Retinal pigment epithelial cell (primary cell): ENCODE results near the gene NTN1.

Experiments
- DNase-seq: peaks from one replicate; pipeline ENCODE4 v3.0.0-alpha.2; 2010; ENCODE audit warnings: low read depth
- H3K4me3 ChIP-seq: 2 replicates; pipeline ENCODE4 v1.5.1; 2011; ENCODE audit warnings: mild to moderate bottlenecking, low read length, control low read depth, moderate library complexity
- TF ChIP-seq, protein P1 (sequence below): conservative IDR thresholded peaks from 2 replicates; pipeline ENCODE4 v1.5.1; 2011; ENCODE audit warnings: low read depth, low read length, control low read depth, inconsistent platforms

The NTN1 gene

DNA sequence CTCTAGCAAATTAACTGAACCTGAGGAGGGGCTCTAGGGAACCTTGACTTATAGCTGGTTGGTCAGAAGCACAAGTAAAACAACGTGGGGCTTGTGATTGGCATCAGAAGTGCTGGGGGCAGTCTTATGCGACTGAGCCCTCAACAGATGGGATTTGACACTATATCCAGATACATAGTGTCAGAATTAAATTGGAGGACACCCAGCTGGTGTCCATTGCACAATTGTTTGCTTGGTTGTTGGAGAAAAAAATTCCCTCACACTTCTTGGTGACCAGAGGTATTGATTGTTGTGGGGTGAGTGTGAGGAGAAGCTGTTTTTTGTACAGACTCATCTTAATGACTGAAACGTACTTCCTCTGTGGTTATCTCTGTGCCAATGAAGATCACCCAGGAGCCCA, 59.7 kb downstream of the NTN1 start:
- H3K4me3 ChIP-seq: no peak overlapping the region
- no peak for DNase-seq
- TF ChIP-seq, protein P1, sequence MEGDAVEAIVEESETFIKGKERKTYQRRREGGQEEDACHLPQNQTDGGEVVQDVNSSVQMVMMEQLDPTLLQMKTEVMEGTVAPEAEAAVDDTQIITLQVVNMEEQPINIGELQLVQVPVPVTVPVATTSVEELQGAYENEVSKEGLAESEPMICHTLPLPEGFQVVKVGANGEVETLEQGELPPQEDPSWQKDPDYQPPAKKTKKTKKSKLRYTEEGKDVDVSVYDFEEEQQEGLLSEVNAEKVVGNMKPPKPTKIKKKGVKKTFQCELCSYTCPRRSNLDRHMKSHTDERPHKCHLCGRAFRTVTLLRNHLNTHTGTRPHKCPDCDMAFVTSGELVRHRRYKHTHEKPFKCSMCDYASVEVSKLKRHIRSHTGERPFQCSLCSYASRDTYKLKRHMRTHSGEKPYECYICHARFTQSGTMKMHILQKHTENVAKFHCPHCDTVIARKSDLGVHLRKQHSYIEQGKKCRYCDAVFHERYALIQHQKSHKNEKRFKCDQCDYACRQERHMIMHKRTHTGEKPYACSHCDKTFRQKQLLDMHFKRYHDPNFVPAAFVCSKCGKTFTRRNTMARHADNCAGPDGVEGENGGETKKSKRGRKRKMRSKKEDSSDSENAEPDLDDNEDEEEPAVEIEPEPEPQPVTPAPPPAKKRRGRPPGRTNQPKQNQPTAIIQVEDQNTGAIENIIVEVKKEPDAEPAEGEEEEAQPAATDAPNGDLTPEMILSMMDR: no peak

DNA sequence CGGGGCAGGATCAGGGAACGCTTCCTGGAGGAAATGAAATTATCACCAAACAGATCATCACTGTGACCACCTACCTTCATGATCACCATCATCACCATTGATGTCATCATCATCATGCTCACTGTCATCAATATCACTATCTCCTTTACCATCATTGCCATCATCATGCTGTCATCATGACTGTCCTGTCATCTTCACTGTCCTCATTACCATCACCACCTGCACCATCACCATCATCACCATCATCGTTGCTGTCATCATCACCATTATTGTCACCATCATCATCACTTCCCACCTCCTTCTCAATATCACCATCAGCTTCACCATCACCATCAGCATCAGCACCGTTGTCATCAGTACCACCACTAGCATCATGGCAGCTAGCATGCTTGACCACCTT, 65.3 kb downstream of the NTN1 start:
- TF ChIP-seq, protein P1: no peak

DNA sequence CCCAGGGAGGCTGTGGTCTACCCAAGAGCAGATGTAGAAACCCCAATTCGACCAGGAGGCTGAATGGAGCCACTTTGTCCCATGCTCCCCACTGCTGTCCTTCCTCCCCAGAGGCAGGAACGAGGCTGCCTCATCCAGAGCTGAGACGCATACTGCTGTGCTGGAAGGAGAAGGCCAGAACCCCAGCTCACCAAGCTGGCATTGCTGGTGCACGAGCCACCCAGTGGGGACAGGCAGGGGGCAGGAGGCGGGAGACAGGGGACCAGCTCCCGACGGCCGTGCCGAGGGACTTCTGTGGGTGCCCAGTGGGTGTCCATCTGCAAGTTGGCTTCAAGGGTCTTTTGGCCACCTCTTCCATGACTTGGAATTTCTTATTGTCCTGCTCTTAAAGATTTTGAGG, 66.6 kb downstream of the NTN1 start:
- TF ChIP-seq, protein P1: no peak
- DNase-seq: no peak
- no peak overlapping the region for H3K4me3 ChIP-seq

More for the DNA sequence above, 65.3 kb downstream of the NTN1 start:
- no peak overlapping the region for H3K4me3 ChIP-seq
- DNase-seq: no peak

DNA sequence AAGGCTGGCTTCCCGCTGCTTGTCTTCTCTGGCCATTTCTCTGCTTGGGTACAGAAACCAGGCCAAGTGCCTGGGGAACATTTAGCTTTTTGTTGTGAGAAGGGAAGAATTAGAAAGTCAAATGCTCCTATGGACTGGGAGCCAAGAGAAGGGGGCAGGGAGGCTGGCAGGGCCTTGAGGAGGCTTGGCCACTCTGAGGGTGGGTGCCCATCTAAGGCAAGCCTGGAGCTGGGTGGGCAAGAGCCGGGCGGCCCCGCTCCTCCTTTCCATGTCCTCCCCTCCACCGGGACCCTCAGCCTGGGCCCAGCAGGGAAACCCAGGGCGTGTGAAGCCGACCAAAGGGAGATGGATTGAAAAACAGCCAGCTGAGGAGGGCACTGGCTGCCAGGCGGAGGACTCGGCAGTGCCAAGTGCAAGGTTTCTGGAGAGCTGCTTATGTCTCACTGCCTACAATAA, 69.4 kb downstream of the NTN1 start:
- TF ChIP-seq, protein P1: no peak
- no peak overlapping the region for H3K4me3 ChIP-seq
- no peak for DNase-seq

DNA sequence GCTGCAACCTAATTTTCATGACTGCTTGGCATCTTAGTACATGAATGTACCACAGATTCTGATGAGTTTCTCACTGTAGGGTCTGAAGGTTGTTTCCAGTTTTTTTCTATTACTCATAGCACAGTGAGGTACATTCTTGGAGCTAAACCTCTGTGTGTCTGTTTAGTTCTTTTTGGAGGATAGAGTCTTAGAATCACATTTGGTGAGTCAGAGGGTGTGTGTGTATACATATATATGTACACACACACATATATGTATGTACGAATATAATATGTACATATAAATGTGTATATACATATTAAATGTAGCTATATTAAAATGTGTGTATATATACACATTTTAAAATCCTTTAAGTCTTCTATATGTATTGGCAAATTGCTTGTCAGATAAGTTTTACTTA, 72.9 kb downstream of the NTN1 start:
- TF ChIP-seq, protein P1: no peak
- DNase-seq: no peak
- no peak overlapping the region for H3K4me3 ChIP-seq

DNA sequence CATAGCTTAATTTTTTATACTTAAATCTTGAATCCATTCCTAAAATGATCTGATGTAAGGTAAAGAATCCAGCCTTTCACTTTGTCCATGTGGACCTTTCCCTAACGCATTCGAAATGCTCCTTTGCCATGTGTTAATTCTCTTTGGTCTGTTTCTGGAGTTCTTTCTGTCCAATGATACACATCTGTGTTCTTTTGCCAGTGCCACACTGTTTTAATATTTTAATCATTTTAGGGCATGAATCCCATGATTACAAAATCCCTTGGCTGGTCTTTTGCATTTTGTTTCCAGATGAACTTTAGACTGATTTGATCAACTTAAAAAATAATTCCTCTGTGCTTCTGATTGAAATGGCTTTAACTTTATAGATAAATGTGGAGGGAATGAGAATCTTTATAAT, 74.1 kb downstream of the NTN1 start:
- DNase-seq: no peak
- H3K4me3 ChIP-seq: no peak overlapping the region
- TF ChIP-seq, protein P1: no peak

DNA sequence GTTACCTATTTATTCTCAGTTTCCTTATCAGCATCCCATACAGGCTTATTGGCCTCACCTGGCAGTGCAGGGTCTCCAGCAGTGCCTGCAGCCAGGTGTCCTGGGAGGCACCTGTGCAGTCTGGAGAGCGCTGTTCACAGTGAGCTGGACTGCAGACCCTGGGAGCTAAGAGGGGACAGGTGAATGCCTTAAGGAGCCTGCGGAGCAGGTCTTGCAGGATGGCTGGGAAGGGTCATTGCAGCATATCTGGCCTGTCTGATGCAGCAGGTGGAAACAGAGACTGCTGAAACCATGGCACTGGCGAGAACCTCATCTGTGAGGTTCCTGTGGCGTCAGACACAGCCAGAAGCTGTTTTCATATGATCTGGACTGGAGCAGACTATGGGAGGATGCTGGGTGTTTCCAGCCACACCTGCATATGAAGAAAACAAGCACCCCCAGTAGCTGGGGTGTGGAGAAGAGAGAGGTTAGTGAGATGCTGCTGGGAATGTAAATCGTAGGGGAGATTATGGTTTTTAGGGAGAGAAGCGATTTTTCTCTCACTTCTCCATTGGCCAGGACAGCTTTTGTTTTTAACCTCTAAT, 77.0 kb downstream of the NTN1 start:
- no peak for DNase-seq
- TF ChIP-seq, protein P1: no peak
- no peak overlapping the region for H3K4me3 ChIP-seq
